Vagina (tissue), 2 donors: ENCODE measurements around the gene CEP128. TPM values are rescaled to one million over a fixed set of nuclear protein-coding genes. Genes with fewer than 3 reads are reported as not detected.

Experiments used
- DNase-seq, 2 donors: peaks; one replicate each; pipeline ENCODE4 v3.0.0-alpha.2; 2017; ENCODE audit errors: extremely low spot score in 2 of 2
- H3K27ac ChIP-seq: fragments of 200-600 bp; sonication (generic); one replicate; pipeline ENCODE4 v1.5.1; 2019
- H3K27me3 ChIP-seq: fragments of 200-600 bp; sonication (generic); one replicate; pipeline ENCODE4 v1.5.1; 2019
- H3K36me3 ChIP-seq, 2 donors: fragments of 200-600 bp; sonication (generic); one replicate each; pipeline ENCODE4 v1.5.1; 2017 to 2019
- H3K4me1 ChIP-seq: fragments of 200-600 bp; sonication (generic); one replicate; pipeline ENCODE4 v1.5.1; 2019
- H3K4me3 ChIP-seq, 2 donors: fragments of 200-600 bp; sonication (generic); 1 replicate in 1 of 2; 2 replicates in 1 of 2; pipeline ENCODE4 v1.5.1; 2016 to 2019
- H3K9me3 ChIP-seq: fragments of 200-600 bp; sonication (generic); one replicate; pipeline ENCODE4 v1.5.1; 2019
- CTCF ChIP-seq, 3 experiments: fragments of 450-650 bp in 2 of 3; fragments of 200-600 bp in 1 of 3; sonication (generic) in 1 of 3; IDR thresholded peaks; one replicate each; pipeline ENCODE4 v1.5.1; 2017 to 2019; ENCODE audit warnings: antibody characterized with exemption in 3 of 3, mild to moderate bottlenecking in 2 of 3, moderate library complexity in 2 of 3
- POLR2A ChIP-seq, 2 donors: fragments of 450-650 bp; IDR thresholded peaks; one replicate each; pipeline ENCODE4 v1.6.1; 2017; ENCODE audit warnings: antibody characterized with exemption in 2 of 2, mild to moderate bottlenecking in 2 of 2, moderate library complexity in 2 of 2
- POLR2AphosphoS5 ChIP-seq, 2 donors: sonication (generic); formaldehyde crosslinking; IDR thresholded peaks; one replicate each; pipeline ENCODE4 v1.9.0; 2017; ENCODE audit warnings: antibody characterized with exemption in 2 of 2, mild to moderate bottlenecking in 2 of 2, low read depth in 1 of 2; ENCODE audit not compliant: insufficient read depth in 1 of 2
- intact Hi-C: fragments of 100-400 bp; cut with DNase I; formaldehyde crosslinking; loops from one replicate; pipeline ENCODE4 v1.15.1; 2023
- total RNA-seq: library from RNA; depleted of rRNA; stranded (reverse); fragments of >200 nt; gene quantifications from one replicate; pipeline ENCODE4 v1.2.3, GENCODE V29; 2016

CEP128 gene
- total RNA-seq, 1 donor from 2014 or later = 6.6 TPM

- no peak for DNase-seq
- H3K27ac ChIP-seq = no peak overlapping the region
- no peaks in the 10 kb centered on the region for H3K36me3 ChIP-seq
- H3K4me3 ChIP-seq = no peak overlapping the region
- no peaks in the 10 kb centered on the region for H3K9me3 ChIP-seq
- no peak for TF ChIP-seq CTCF (IDR thresholded peaks at IDR 0.05)
- TF ChIP-seq POLR2AphosphoS5 (IDR thresholded peaks at IDR 0.05; ENCODE audit: insufficient read depth in 1 of 2, low read depth in 1 of 2) = no peak
- TF ChIP-seq POLR2A (IDR thresholded peaks at IDR 0.05) = no peak
- H3K27me3 ChIP-seq = no peaks in the 10 kb centered on the region
- intact Hi-C loops = no loop called here
- no peaks in the 10 kb centered on the region for H3K4me1 ChIP-seq
Measured at GRCh38 chr14:80485764-80486163, 455.8 kb downstream of the CEP128 start.

GRCh38 chr14:80483331-80483730, 458.2 kb downstream of the CEP128 start:
- H3K4me3 ChIP-seq = no peak overlapping the region
- intact Hi-C loops = no loop called here
- DNase-seq = no peak
- no peaks in the 10 kb centered on the region for H3K4me1 ChIP-seq
- H3K27me3 ChIP-seq = no peaks in the 10 kb centered on the region
- TF ChIP-seq POLR2AphosphoS5 (IDR thresholded peaks at IDR 0.05; ENCODE audit: insufficient read depth in 1 of 2, low read depth in 1 of 2) (no peak), CTCF (IDR thresholded peaks at IDR 0.05) (no peak), POLR2A (IDR thresholded peaks at IDR 0.05) (no peak)
- no peak overlapping the region for H3K27ac ChIP-seq
- no peaks in the 10 kb centered on the region for H3K36me3 ChIP-seq
- H3K9me3 ChIP-seq = no peaks in the 10 kb centered on the region

- Histone ChIP-seq H3K4me3 (no peak overlapping the region), H3K27ac (no peak overlapping the region), H3K27me3 (no peaks in the 10 kb centered on the region), H3K4me1 (no peaks in the 10 kb centered on the region), H3K9me3 (no peaks in the 10 kb centered on the region), H3K36me3 (no peaks in the 10 kb centered on the region)
- TF ChIP-seq POLR2AphosphoS5 (IDR thresholded peaks at IDR 0.05; ENCODE audit: insufficient read depth in 1 of 2, low read depth in 1 of 2) = no peak
- TF ChIP-seq POLR2A (IDR thresholded peaks at IDR 0.05) = no peak
- TF ChIP-seq CTCF (IDR thresholded peaks at IDR 0.05) = no peak
- intact Hi-C loops = no loop called here
- no peak for DNase-seq
Measured at GRCh38 chr14:80477388-80478160, 464.0 kb downstream of the CEP128 start.

GRCh38 chr14:80475074-80475473, 466.5 kb downstream of the CEP128 start:
- no peak for TF ChIP-seq POLR2AphosphoS5 (IDR thresholded peaks at IDR 0.05; ENCODE audit: insufficient read depth in 1 of 2, low read depth in 1 of 2)
- no peak for TF ChIP-seq CTCF (IDR thresholded peaks at IDR 0.05)
- TF ChIP-seq POLR2A (IDR thresholded peaks at IDR 0.05) = no peak
- no peaks in the 10 kb centered on the region for H3K36me3 ChIP-seq
- intact Hi-C loops = no loop called here
- H3K27me3 ChIP-seq = no peaks in the 10 kb centered on the region
- no peaks in the 10 kb centered on the region for H3K4me1 ChIP-seq
- no peaks in the 10 kb centered on the region for H3K9me3 ChIP-seq
- H3K27ac ChIP-seq = no peak overlapping the region
- no peak overlapping the region for H3K4me3 ChIP-seq
- DNase-seq = no peak

GRCh38 chr14:80468331-80469122, 473.0 kb downstream of the CEP128 start:
- intact Hi-C loops = no loop called here
- no peak overlapping the region for H3K27ac ChIP-seq
- H3K36me3 ChIP-seq = no peaks in the 10 kb centered on the region
- DNase-seq = no peak
- H3K4me1 ChIP-seq = no peaks in the 10 kb centered on the region
- H3K27me3 ChIP-seq = no peaks in the 10 kb centered on the region
- no peak overlapping the region for H3K4me3 ChIP-seq
- TF ChIP-seq POLR2A (IDR thresholded peaks at IDR 0.05) (no peak), POLR2AphosphoS5 (IDR thresholded peaks at IDR 0.05; ENCODE audit: insufficient read depth in 1 of 2, low read depth in 1 of 2) (no peak)
- no peaks in the 10 kb centered on the region for H3K9me3 ChIP-seq
